HuH-7 (cell line): Measurements from ENCODE around the gene PRAMEF12.
A peak's percentile ranks its signal among the peaks of the same experiment; 100 is the strongest.
"Not testable (repeated sequence)": the region's sequence is repeated elsewhere in the genome, so short reads cannot be mapped to it uniquely, and the experiment has no call there.

Experiments
- DNase-seq: peaks from one replicate; pipeline ENCODE4 v3.0.0; 2011; ENCODE audit warnings: low spot score

PRAMEF12 gene

GRCh38 chr1:12773438-12773837 lies at the start of gene PRAMEF12:
Gene PRAMEF12 (plus strand): TSS chr1:12773738. CDS start chr1:12774868, 1,130 bp downstream.
- DNase-seq: no peak

GRCh38 chr1:12728391-12728790 lies 45.1 kb upstream of the PRAMEF12 start:
- DNase-seq: no peak

- DNase-seq: no peak
Observed at GRCh38 chr1:12730156-12730555, 43.4 kb upstream of the PRAMEF12 start.

GRCh38 chr1:12731084-12731483 lies 42.5 kb upstream of the PRAMEF12 start:
- DNase-seq: not testable (repeated sequence)

- DNase-seq: no peak
Observed at GRCh38 chr1:12734651-12735050, 38.9 kb upstream of the PRAMEF12 start.

- no peak for DNase-seq
Observed at GRCh38 chr1:12738934-12739333, 34.6 kb upstream of the PRAMEF12 start.

- DNase-seq: no peak
Observed at GRCh38 chr1:12739613-12740012, 33.9 kb upstream of the PRAMEF12 start.

- no peak for DNase-seq
Observed at GRCh38 chr1:12741946-12742345, 31.6 kb upstream of the PRAMEF12 start.

- DNase-seq: no peak
Observed at GRCh38 chr1:12745126-12745991, 28.2 kb upstream of the PRAMEF12 start.

- DNase-seq: no peak
Observed at GRCh38 chr1:12745992-12746323, 27.6 kb upstream of the PRAMEF12 start, which contains the start of gene CFAP107. Gene CFAP107 (plus strand): TSS chr1:12746200. CDS start chr1:12746431, 231 bp downstream.

GRCh38 chr1:12748778-12749355 lies 24.7 kb upstream of the PRAMEF12 start:
- no peak for DNase-seq

GRCh38 chr1:12754738-12755137 lies 18.8 kb upstream of the PRAMEF12 start:
- no peak for DNase-seq

- DNase-seq: no peak
Observed at GRCh38 chr1:12756273-12756672, 17.3 kb upstream of the PRAMEF12 start.

- DNase-seq: no peak
Observed at GRCh38 chr1:12756768-12757413, 16.6 kb upstream of the PRAMEF12 start.

GRCh38 chr1:12757836-12758235 lies 15.7 kb upstream of the PRAMEF12 start:
- no peak for DNase-seq

- DNase-seq: peak; percentile 51
Observed at GRCh38 chr1:12760256-12760795, 13.2 kb upstream of the PRAMEF12 start.

GRCh38 chr1:12761781-12762180 lies 11.8 kb upstream of the PRAMEF12 start:
- no peak for DNase-seq

- DNase-seq: no peak
Observed at GRCh38 chr1:12762766-12763165, 10.8 kb upstream of the PRAMEF12 start.

- no peak for DNase-seq
Observed at GRCh38 chr1:12763479-12763878, 10.1 kb upstream of the PRAMEF12 start.

GRCh38 chr1:12764016-12764415 lies 9.5 kb upstream of the PRAMEF12 start:
- no peak for DNase-seq

- DNase-seq: no peak
Observed at GRCh38 chr1:12769031-12769430, 4.5 kb upstream of the PRAMEF12 start.

GRCh38 chr1:12769976-12770505 lies 3.5 kb upstream of the PRAMEF12 start:
- DNase-seq: no peak

- DNase-seq: no peak
Observed at GRCh38 chr1:12770620-12771019, 2.9 kb upstream of the PRAMEF12 start.
